BE2C (cell line): ENCODE measurements around the gene SNX18.

ENCODE experiments used
- DNase-seq: peaks from one replicate; pipeline ENCODE4 v3.0.0-alpha.2; 2020
- H3K27me3 ChIP-seq: fragments of 250-450 bp; sonication (Bioruptor Pico); 2 replicates; pipeline ENCODE4 v1.5.1; 2020; ENCODE audit warnings: mild to moderate bottlenecking
- H3K36me3 ChIP-seq: fragments of 250-450 bp; sonication (Bioruptor Pico); 2 replicates; pipeline ENCODE4 v1.5.1; 2020; ENCODE audit warnings: mild to moderate bottlenecking
- H3K4me1 ChIP-seq: fragments of 250-450 bp; sonication (Bioruptor Pico); 2 replicates; pipeline ENCODE4 v1.5.1; 2020
- H3K4me3 ChIP-seq: 2 replicates; pipeline ENCODE4 v1.5.1; 2011; ENCODE audit warnings: low read depth, low read length
- H3K9me3 ChIP-seq: fragments of 250-450 bp; sonication (Bioruptor Pico); 2 replicates; pipeline ENCODE4 v1.5.1; 2020
- CTCF ChIP-seq: IDR thresholded peaks from 2 replicates; pipeline ENCODE4 v1.5.1; 2012; ENCODE audit warnings: mild to moderate bottlenecking, low read depth, low read length

SNX18 gene

GRCh38 chr5:54541823-54542783 lies 24.5 kb downstream of the SNX18 start:
- Histone ChIP-seq H3K4me3 (no peak overlapping the region), H3K4me1 (peaks cover 8% of the 10 kb centered on the region)

GRCh38 chr5:54544044-54544443 lies 26.5 kb downstream of the SNX18 start:
- Histone ChIP-seq H3K4me1 (peaks cover 19% of the 10 kb centered on the region), H3K4me3 (no peak overlapping the region), H3K27me3 (no peaks in the 10 kb centered on the region), H3K36me3 (no peaks in the 10 kb centered on the region), H3K9me3 (no peaks in the 10 kb centered on the region)
- no peak for TF ChIP-seq CTCF
- DNase-seq: no peak

More at GRCh38 chr5:54541823-54542783, 24.5 kb downstream of the SNX18 start:
- no peaks in the 10 kb centered on the region for H3K9me3 ChIP-seq
- H3K27me3 ChIP-seq: no peaks in the 10 kb centered on the region
- TF ChIP-seq CTCF: no peak
- H3K36me3 ChIP-seq: no peaks in the 10 kb centered on the region
- no peak for DNase-seq

- DNase-seq: no peak
- H3K36me3 ChIP-seq: no peaks in the 10 kb centered on the region
- no peaks in the 10 kb centered on the region for H3K27me3 ChIP-seq
- no peak overlapping the region for H3K4me3 ChIP-seq
- H3K4me1 ChIP-seq: peaks cover 19% of the 10 kb centered on the region
- TF ChIP-seq CTCF: no peak
- H3K9me3 ChIP-seq: no peaks in the 10 kb centered on the region
Observed at GRCh38 chr5:54545796-54546195, 28.2 kb downstream of the SNX18 start.

GRCh38 chr5:54547711-54548250 lies 30.2 kb downstream of the SNX18 start:
- H3K9me3 ChIP-seq: no peaks in the 10 kb centered on the region
- peak; percentile 56 for DNase-seq
- no peak overlapping the region for H3K4me3 ChIP-seq
- TF ChIP-seq CTCF: no peak
- H3K4me1 ChIP-seq: peaks cover 19% of the 10 kb centered on the region
- no peaks in the 10 kb centered on the region for H3K27me3 ChIP-seq
- H3K36me3 ChIP-seq: no peaks in the 10 kb centered on the region

GRCh38 chr5:54548565-54548964 lies 31.0 kb downstream of the SNX18 start:
- peaks cover 19% of the 10 kb centered on the region for H3K4me1 ChIP-seq
- no peaks in the 10 kb centered on the region for H3K36me3 ChIP-seq
- no peak for TF ChIP-seq CTCF
- no peaks in the 10 kb centered on the region for H3K9me3 ChIP-seq
- DNase-seq: no peak
- no peaks in the 10 kb centered on the region for H3K27me3 ChIP-seq
- H3K4me3 ChIP-seq: no peak overlapping the region

GRCh38 chr5:54551292-54551691 lies 33.7 kb downstream of the SNX18 start:
- no peak for TF ChIP-seq CTCF
- DNase-seq: no peak
- H3K27me3 ChIP-seq: no peaks in the 10 kb centered on the region
- H3K9me3 ChIP-seq: no peaks in the 10 kb centered on the region
- H3K4me3 ChIP-seq: no peak overlapping the region
- no peaks in the 10 kb centered on the region for H3K36me3 ChIP-seq
- peaks cover 12% of the 10 kb centered on the region for H3K4me1 ChIP-seq
